ENCODE data around the gene STARD4.

The STARD4 gene

GRCh38 chr5:111537141-111538024 is 25.0 kb upstream of the STARD4 start:
- Mint-ChIP-seq H3K4me1 (no peaks in the 10 kb centered on the region), H3K9me3 (no peaks in the 10 kb centered on the region), H3K4me3 (no peak overlapping the region), H3K27me3 (peaks cover 11% of the 10 kb centered on the region), H3K27ac (no peak overlapping the region), H3K36me3 (no peaks in the 10 kb centered on the region)
- no peak for ATAC-seq

- ATAC-seq: no peak
- Mint-ChIP-seq H3K27ac (no peak overlapping the region), H3K4me3 (no peak overlapping the region), H3K4me1 (no peaks in the 10 kb centered on the region), H3K9me3 (no peaks in the 10 kb centered on the region), H3K27me3 (peaks cover 11% of the 10 kb centered on the region), H3K36me3 (no peaks in the 10 kb centered on the region)
Measured at GRCh38 chr5:111535879-111536549, 23.7 kb upstream of the STARD4 start.

DNA sequence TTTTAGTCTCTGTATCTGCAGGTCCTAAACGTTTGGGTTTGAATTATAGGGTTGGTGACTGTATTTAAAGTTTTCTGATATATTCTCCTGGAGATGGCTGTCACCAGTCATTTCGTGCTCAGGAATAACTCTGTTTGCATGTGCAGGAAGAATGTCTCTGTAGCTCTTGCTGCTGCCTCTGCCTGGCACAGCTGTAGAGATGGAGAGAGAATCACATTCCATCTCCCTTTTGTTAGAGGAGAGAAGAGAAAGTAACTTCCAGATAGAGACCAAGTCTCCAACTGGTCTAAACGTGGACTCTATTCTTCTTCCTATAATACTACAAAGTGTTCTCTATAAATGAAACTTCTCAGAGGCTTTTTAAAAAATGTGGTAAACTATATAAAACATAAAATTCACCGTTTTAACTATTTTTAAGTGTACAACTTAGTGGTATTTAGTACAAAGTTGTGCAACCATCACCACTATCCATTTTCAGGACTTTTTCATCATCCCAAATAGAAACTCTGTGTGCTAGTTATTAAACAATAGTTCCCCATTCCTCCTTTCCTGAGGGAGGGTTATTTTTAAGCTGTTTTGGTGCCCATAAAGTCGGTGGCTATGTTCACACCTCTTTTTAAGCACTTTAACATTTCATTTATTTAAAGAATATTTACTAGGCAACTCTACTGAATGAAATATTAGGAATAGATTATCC is 20.7 kb upstream of the STARD4 start:
- Mint-ChIP-seq H3K9me3 (peaks cover 3% of the 10 kb centered on the region), H3K27me3 (peaks cover 2% of the 10 kb centered on the region), H3K36me3 (no peaks in the 10 kb centered on the region), H3K4me1 (peaks cover 16% of the 10 kb centered on the region), H3K4me3 (no peak overlapping the region), H3K27ac (no peak overlapping the region)
- no peak for ATAC-seq

DNA sequence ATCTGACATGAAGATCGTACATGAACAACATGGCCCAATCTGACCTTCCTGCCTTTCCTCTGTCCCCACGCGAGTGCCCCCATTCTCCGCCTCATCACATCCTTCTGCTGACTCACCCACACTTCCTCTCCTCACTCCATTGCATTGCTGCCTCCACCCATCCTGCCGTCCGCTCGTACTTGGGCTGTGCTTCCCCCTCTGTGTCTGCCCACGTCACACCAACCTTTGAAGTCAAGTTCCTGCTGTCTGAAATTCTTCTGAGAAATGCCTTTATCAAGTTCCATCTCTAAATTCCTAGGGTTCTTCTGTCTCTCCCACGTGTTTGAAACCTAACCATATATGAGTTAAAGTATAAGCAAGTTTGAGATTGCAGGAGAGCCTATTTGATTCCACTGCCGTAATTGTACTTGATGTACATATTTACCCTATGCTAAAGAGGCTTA is 18.0 kb upstream of the STARD4 start:
- Mint-ChIP-seq H3K9me3 (peaks cover 3% of the 10 kb centered on the region), H3K36me3 (no peaks in the 10 kb centered on the region), H3K27ac (peak overlapping the region; percentile 50), H3K4me3 (peak overlapping the region; percentile 30), H3K27me3 (no peaks in the 10 kb centered on the region), H3K4me1 (peaks cover 16% of the 10 kb centered on the region)
- peak; percentile 99 for ATAC-seq

DNA sequence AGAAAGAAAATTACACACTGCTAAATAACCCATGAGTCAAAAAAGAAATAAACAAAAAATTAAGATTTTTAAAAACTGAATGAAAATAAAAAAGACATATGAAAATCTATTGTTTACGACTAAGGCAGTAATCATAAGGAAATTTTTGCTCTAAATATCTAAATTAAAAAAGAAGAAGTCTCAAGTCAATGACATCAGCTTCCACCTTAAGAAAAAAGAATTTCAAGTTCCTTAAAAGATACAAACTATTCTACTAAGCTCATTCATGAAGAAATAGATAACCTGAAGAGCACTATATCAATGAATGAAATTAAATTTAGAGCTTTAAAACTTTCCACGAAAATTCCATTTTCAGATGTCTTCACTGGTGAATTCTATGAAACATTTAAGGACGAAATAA is 15.7 kb upstream of the STARD4 start:
- Mint-ChIP-seq H3K36me3 (no peaks in the 10 kb centered on the region), H3K9me3 (peaks cover 3% of the 10 kb centered on the region), H3K4me1 (peaks cover 16% of the 10 kb centered on the region), H3K27me3 (no peaks in the 10 kb centered on the region), H3K4me3 (no peak overlapping the region), H3K27ac (no peak overlapping the region)
- ATAC-seq: no peak

- no peaks in the 10 kb centered on the region for H3K36me3 Mint-ChIP-seq
- ATAC-seq: no peak
- no peaks in the 10 kb centered on the region for H3K27me3 Mint-ChIP-seq
- H3K4me3 Mint-ChIP-seq: no peak overlapping the region
- no peak overlapping the region for H3K27ac Mint-ChIP-seq
- no peaks in the 10 kb centered on the region for H3K9me3 Mint-ChIP-seq
- H3K4me1 Mint-ChIP-seq: peaks cover 8% of the 10 kb centered on the region
Measured at GRCh38 chr5:111520908-111521307, 8.6 kb upstream of the STARD4 start.

- H3K36me3 Mint-ChIP-seq: no peaks in the 10 kb centered on the region
- H3K27ac Mint-ChIP-seq: no peak overlapping the region
- H3K9me3 Mint-ChIP-seq: no peaks in the 10 kb centered on the region
- H3K4me3 Mint-ChIP-seq: no peak overlapping the region
- no peak for ATAC-seq
- peaks cover 20% of the 10 kb centered on the region for H3K4me1 Mint-ChIP-seq
- H3K27me3 Mint-ChIP-seq: no peaks in the 10 kb centered on the region
Measured at GRCh38 chr5:111518777-111519176, 6.4 kb upstream of the STARD4 start.

DNA sequence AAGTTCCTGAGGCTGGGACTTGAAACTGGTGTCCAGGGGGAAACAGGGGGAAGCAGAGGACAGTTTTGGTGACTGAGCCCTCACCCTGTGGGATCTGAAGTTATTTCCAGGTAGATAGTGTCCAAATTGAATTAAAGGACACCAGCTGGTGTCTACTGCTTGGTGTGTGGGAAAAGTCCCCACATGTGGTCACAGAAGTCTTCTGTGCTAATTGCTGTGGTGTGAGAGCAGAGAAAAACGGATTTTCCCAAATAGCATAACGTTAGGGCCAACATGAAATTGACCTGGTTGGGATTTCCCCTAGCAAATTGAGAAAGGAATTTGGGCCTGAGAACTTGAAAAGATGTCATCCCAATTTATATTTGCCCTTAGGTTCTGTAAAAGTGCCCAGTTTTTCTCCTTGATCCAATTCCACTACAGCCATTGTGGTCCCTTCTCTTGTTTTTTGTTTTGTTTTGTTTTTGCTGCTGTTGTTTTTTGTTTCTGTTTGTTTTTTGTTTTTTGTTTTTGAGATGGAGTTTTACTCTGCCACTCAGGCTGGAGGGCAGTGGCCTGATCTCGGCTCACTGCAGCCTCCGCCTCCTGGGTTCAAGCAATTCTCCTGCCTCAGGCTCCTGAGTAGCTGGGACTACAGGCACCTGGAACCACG is 5.6 kb upstream of the STARD4 start:
- H3K27ac Mint-ChIP-seq: no peak overlapping the region
- H3K36me3 Mint-ChIP-seq: no peaks in the 10 kb centered on the region
- H3K27me3 Mint-ChIP-seq: no peaks in the 10 kb centered on the region
- no peak overlapping the region for H3K4me3 Mint-ChIP-seq
- ATAC-seq: no peak
- no peaks in the 10 kb centered on the region for H3K9me3 Mint-ChIP-seq
- H3K4me1 Mint-ChIP-seq: peaks cover 23% of the 10 kb centered on the region

DNA sequence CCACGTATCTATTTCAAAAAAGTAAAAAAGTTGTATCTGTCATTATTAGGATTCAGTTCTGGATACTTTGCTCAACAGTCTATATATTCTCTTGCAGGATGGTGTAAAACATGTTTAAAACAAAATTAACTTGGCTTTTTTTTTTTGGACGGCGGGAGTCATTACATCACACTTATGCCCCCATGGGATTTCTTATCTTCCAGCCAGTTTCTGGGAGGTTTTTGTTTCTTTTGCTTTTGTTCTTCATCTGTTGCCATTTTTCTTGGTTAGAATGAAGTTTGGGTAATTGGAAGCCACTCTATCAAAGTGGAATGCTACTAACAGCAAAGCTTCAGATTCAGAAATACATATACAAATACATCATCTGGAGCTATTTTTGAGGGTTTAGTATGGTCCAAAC is 1.8 kb upstream of the STARD4 start:
- no peak overlapping the region for H3K27ac Mint-ChIP-seq
- H3K9me3 Mint-ChIP-seq: no peaks in the 10 kb centered on the region
- peaks cover 44% of the 10 kb centered on the region for H3K4me1 Mint-ChIP-seq
- ATAC-seq: no peak
- no peaks in the 10 kb centered on the region for H3K27me3 Mint-ChIP-seq
- H3K36me3 Mint-ChIP-seq: no peaks in the 10 kb centered on the region
- H3K4me3 Mint-ChIP-seq: no peak overlapping the region

DNA sequence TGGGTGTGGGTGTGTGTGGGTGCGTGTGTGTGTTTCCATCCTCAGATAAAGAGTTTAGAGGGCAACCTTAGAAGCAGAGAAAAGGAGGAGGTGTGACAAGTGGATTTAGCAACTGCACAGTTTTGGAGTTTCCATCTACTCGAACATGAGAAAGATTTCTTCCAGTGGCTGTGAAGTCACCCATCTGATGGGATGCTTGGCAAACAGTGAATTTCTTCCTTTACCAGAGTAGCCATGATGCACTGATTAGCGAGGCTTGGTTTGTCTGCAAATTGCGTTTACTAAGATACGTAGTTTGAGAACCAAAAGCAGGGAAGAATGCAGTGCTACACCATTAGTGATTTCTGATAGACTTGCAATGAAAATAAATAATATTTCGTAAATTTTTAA is 791 bp upstream of the STARD4 start:
- H3K27me3 Mint-ChIP-seq: no peaks in the 10 kb centered on the region
- H3K4me3 Mint-ChIP-seq: peak overlapping the region; percentile 96
- no peaks in the 10 kb centered on the region for H3K9me3 Mint-ChIP-seq
- H3K36me3 Mint-ChIP-seq: no peaks in the 10 kb centered on the region
- no peak for ATAC-seq
- peaks cover 45% of the 10 kb centered on the region for H3K4me1 Mint-ChIP-seq
- peak overlapping the region; percentile 94 for H3K27ac Mint-ChIP-seq

DNA sequence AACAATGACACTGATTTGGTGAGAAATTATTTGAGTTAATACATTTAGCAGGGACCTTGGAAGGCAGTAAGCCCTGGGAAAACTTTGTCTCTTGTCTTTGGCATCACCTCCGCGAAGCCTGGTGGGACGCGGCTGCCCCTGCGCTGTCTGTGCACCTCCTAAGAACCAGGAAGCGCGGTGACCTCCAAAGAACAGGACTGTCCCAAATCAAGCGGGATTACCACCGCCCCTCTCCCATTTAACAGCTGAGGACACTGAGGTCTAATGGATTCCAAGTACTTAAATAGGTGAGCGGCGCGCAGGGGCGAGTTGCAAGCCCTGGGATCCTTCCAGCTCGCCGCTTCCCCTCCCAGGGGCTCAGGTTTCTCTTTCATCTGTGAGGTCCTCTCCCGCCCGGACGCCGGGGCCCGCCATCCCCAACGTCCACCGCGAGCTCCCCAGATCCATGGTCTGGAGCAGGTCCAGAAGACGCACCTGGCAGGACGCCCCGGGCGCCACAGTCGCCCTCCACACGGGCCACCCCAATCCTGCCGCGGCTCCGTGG is 432 bp downstream of the STARD4 start:
- ATAC-seq: no peak
- Mint-ChIP-seq H3K4me3 (peak overlapping the region; percentile 96), H3K9me3 (no peaks in the 10 kb centered on the region), H3K27ac (peak overlapping the region; percentile 94), H3K36me3 (no peaks in the 10 kb centered on the region), H3K27me3 (no peaks in the 10 kb centered on the region), H3K4me1 (peaks cover 53% of the 10 kb centered on the region)

GRCh38 chr5:111511174-111511830 is 1.0 kb downstream of the STARD4 start:
- no peaks in the 10 kb centered on the region for H3K36me3 Mint-ChIP-seq
- peak overlapping the region; percentile 96 for H3K4me3 Mint-ChIP-seq
- H3K27ac Mint-ChIP-seq: peak overlapping the region; percentile 94
- no peaks in the 10 kb centered on the region for H3K27me3 Mint-ChIP-seq
- H3K4me1 Mint-ChIP-seq: peaks cover 53% of the 10 kb centered on the region
- H3K9me3 Mint-ChIP-seq: no peaks in the 10 kb centered on the region
- ATAC-seq: no peak

GRCh38 chr5:111509119-111509518 is 3.2 kb downstream of the STARD4 start:
- peaks cover 50% of the 10 kb centered on the region for H3K4me1 Mint-ChIP-seq
- H3K27me3 Mint-ChIP-seq: no peaks in the 10 kb centered on the region
- ATAC-seq: no peak
- H3K9me3 Mint-ChIP-seq: no peaks in the 10 kb centered on the region
- no peak overlapping the region for H3K4me3 Mint-ChIP-seq
- peaks cover 9% of the 10 kb centered on the region for H3K36me3 Mint-ChIP-seq
- no peak overlapping the region for H3K27ac Mint-ChIP-seq

DNA sequence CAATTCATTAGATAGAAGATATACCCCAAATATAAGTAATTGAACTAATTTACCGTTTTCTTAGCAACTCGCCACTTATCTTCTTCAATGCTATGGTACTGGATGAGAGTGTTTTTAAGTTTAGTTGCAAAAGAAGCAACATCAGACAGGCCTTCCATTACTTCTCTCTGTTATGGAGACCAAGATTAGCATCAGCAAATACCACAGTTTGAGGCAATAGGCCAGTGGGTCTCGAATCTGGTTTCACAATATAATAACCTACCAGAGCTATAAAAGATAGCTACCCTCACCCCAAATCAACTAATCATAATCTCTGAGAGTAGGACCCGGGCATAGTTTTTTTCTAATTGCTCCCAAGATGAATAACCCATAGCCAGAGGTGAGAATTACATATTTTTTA is 5.1 kb downstream of the STARD4 start:
- no peak overlapping the region for H3K4me3 Mint-ChIP-seq
- no peak overlapping the region for H3K27ac Mint-ChIP-seq
- no peak for ATAC-seq
- H3K4me1 Mint-ChIP-seq: peaks cover 40% of the 10 kb centered on the region
- H3K9me3 Mint-ChIP-seq: no peaks in the 10 kb centered on the region
- H3K36me3 Mint-ChIP-seq: peaks cover 9% of the 10 kb centered on the region
- H3K27me3 Mint-ChIP-seq: no peaks in the 10 kb centered on the region
